ENCODE measurements around the gene CLASP2. TPM values are rescaled to one million over a fixed set of nuclear protein-coding genes. Genes with fewer than 3 reads are reported as not detected.

The CLASP2 gene
- total and polyA plus RNA-seq, 7 donors = 7.3 to 71.9 (median 37.7) TPM

GRCh38 chr3:33557829-33558228 lies 160.2 kb downstream of the CLASP2 start:
- H3K4me1 ChIP-seq = no peaks in the 10 kb centered on the region
- H3K27ac ChIP-seq = no peak overlapping the region
- no peak for TF ChIP-seq CTCF (IDR thresholded peaks at IDR 0.05)
- H3K27me3 ChIP-seq (ENCODE audit: insufficient read depth in 3 of 3, low read length in 2 of 3) = no peaks in the 10 kb centered on the region
- no peak overlapping the region for H3K4me3 ChIP-seq
- WGBS, 3 donors = 55 to 61% (median 55%) methylated on average over 3 of the region's 3 CpGs
- DNase-seq = no peak
- no peaks in the 10 kb centered on the region for H3K9me3 ChIP-seq
- no peak for ATAC-seq
- intact Hi-C loops (cut with DNase I) = loop anchor here in 1 of 2 donors (10.0 kb wide), 1 partner anchor 47 kb away; no protein-coding TSS in a partner anchor
- H3K36me3 ChIP-seq (ENCODE audit: insufficient read depth in 1 of 2, low read depth in 1 of 2) = peaks cover 3 to 60% of the 10 kb centered on the region in 2 donors

GRCh38 chr3:33557279-33557678 lies 160.8 kb downstream of the CLASP2 start:
- no peak for ATAC-seq
- Histone ChIP-seq H3K4me1 (no peaks in the 10 kb centered on the region), H3K27me3 (ENCODE audit: insufficient read depth in 3 of 3, low read length in 2 of 3) (no peaks in the 10 kb centered on the region), H3K4me3 (no peak overlapping the region), H3K27ac (no peak overlapping the region), H3K36me3 (ENCODE audit: insufficient read depth in 1 of 2, low read depth in 1 of 2) (peaks cover 3 to 64% of the 10 kb centered on the region in 2 donors), H3K9me3 (no peaks in the 10 kb centered on the region)
- intact Hi-C loops (cut with DNase I) = loop anchor here in 1 of 2 donors (10.0 kb wide), 1 partner anchor 48 kb away; no protein-coding TSS in a partner anchor
- DNase-seq = no peak
- WGBS, 3 donors = 97 to 100% (median 99%) methylated on average over 1 of the region's 1 CpG
- TF ChIP-seq CTCF (IDR thresholded peaks at IDR 0.05) = no peak

- Histone ChIP-seq H3K4me3 (no peak overlapping the region), H3K27ac (no peak overlapping the region), H3K4me1 (no peaks in the 10 kb centered on the region), H3K9me3 (no peaks in the 10 kb centered on the region), H3K27me3 (ENCODE audit: insufficient read depth in 3 of 3, low read length in 2 of 3) (no peaks in the 10 kb centered on the region), H3K36me3 (ENCODE audit: insufficient read depth in 1 of 2, low read depth in 1 of 2) (peaks cover 0 to 64% of the 10 kb centered on the region in 2 donors)
- DNase-seq = no peak
- ATAC-seq = no peak
- intact Hi-C loops (cut with DNase I) = no loop called here
- no peak for TF ChIP-seq CTCF (IDR thresholded peaks at IDR 0.05)
- 88 to 100% (median 92%) methylated on average over 1 of the region's 1 CpG for WGBS, 3 donors
These were observed 171.0 kb downstream of the CLASP2 start for GRCh38 chr3:33547101-33547500.

- TF ChIP-seq CTCF (IDR thresholded peaks at IDR 0.05) = no peak
These were observed 173.9 kb downstream of the CLASP2 start for GRCh38 chr3:33544126-33544525.

GRCh38 chr3:33543601-33544000 lies 174.5 kb downstream of the CLASP2 start:
- TF ChIP-seq CTCF (IDR thresholded peaks at IDR 0.05) = no peak
- 71 to 81% (median 81%) methylated on average over 1 of the region's 1 CpG for WGBS, 3 donors
- Histone ChIP-seq H3K4me3 (no peak overlapping the region), H3K9me3 (no peaks in the 10 kb centered on the region), H3K27me3 (ENCODE audit: insufficient read depth in 3 of 3, low read length in 2 of 3) (no peaks in the 10 kb centered on the region), H3K4me1 (no peaks in the 10 kb centered on the region), H3K36me3 (ENCODE audit: insufficient read depth in 1 of 2, low read depth in 1 of 2) (peaks cover 0 to 57% of the 10 kb centered on the region in 2 donors), H3K27ac (no peak overlapping the region)
- intact Hi-C loops (cut with DNase I) = no loop called here
- ATAC-seq (no peak), DNase-seq (no peak)

More at GRCh38 chr3:33544126-33544525, 173.9 kb downstream of the CLASP2 start:
- no peaks in the 10 kb centered on the region for H3K4me1 ChIP-seq
- H3K27me3 ChIP-seq (ENCODE audit: insufficient read depth in 3 of 3, low read length in 2 of 3) = no peaks in the 10 kb centered on the region
- DNase-seq = no peak
- H3K4me3 ChIP-seq = no peak overlapping the region
- no peak for ATAC-seq
- intact Hi-C loops (cut with DNase I) = no loop called here
- H3K27ac ChIP-seq = no peak overlapping the region
- no peaks in the 10 kb centered on the region for H3K9me3 ChIP-seq
- 49 to 67% (median 58%) methylated on average over 1 of the region's 1 CpG for WGBS, 3 donors
- H3K36me3 ChIP-seq (ENCODE audit: insufficient read depth in 1 of 2, low read depth in 1 of 2) = peaks cover 0 to 56% of the 10 kb centered on the region in 2 donors
